DND-41 (cell line): ENCODE data around the gene CARHSP1.
"Not testable (repeated sequence)": the region's sequence is repeated elsewhere in the genome, so short reads cannot be mapped to it uniquely, and the experiment has no call there.

Experiments
- ATAC-seq: fragments of 200-7000 bp; cut with Tn5 transposase; 3 replicates; pipeline ENCODE4 v1.9.1; 2021; ENCODE audit warnings: low read depth; ENCODE audit not compliant: insufficient read depth
- DNase-seq: peaks from one replicate; pipeline ENCODE4 v3.0.0-alpha.2; 2020
- H2AFZ ChIP-seq: 2 replicates; pipeline ENCODE4 v1.6.0; 2012; ENCODE audit warnings: low read depth, low read length
- H3K27ac ChIP-seq: 2 replicates; pipeline ENCODE4 v1.5.1; 2012; ENCODE audit warnings: low read length, inconsistent platforms
- H3K27me3 ChIP-seq: fragments of 200-600 bp; sonication (generic); 2 replicates; pipeline ENCODE4 v1.6.0; 2012; ENCODE audit warnings: low read length, mild to moderate bottlenecking, inconsistent platforms; ENCODE audit not compliant: insufficient read depth, poor library complexity
- H3K36me3 ChIP-seq: 2 replicates; pipeline ENCODE4 v1.5.1; 2012; ENCODE audit warnings: low read length, inconsistent platforms; ENCODE audit not compliant: insufficient read depth
- H3K4me1 ChIP-seq: 2 replicates; pipeline ENCODE4 v1.5.1; 2012; ENCODE audit warnings: mild to moderate bottlenecking, low read length; ENCODE audit not compliant: insufficient read depth
- H3K4me2 ChIP-seq: 2 replicates; pipeline ENCODE4 v1.6.0; 2012; ENCODE audit warnings: mild to moderate bottlenecking, moderate library complexity, low read length, inconsistent platforms; ENCODE audit not compliant: insufficient read depth
- H3K4me3 ChIP-seq, 2 experiments: fragments of 200-600 bp in 1 of 2; shearing (Covaris generic) in 1 of 2; 2 replicates each; pipeline ENCODE4 v1.5.1; 2012 to 2016; ENCODE audit warnings: inconsistent platforms in 2 of 2, low read length in 2 of 2, mild to moderate bottlenecking in 2 of 2, low read depth in 1 of 2, moderate library complexity in 1 of 2
- H3K79me2 ChIP-seq: 2 replicates; pipeline ENCODE4 v1.6.0; 2012; ENCODE audit warnings: low read length, inconsistent platforms; ENCODE audit not compliant: insufficient read depth
- H3K9ac ChIP-seq: 2 replicates; pipeline ENCODE4 v1.6.0; 2012; ENCODE audit warnings: low read depth, mild to moderate bottlenecking, inconsistent platforms, low read length, moderate library complexity
- H3K9me3 ChIP-seq: 2 replicates; pipeline ENCODE4 v1.5.1; 2012; ENCODE audit warnings: low read length, moderate library complexity, mild to moderate bottlenecking, inconsistent platforms; ENCODE audit not compliant: insufficient read depth, severe bottlenecking
- H4K20me1 ChIP-seq: 2 replicates; pipeline ENCODE4 v1.6.0; 2012; ENCODE audit warnings: low read length; ENCODE audit not compliant: insufficient read depth
- EZH2 ChIP-seq: IDR thresholded peaks from 3 replicates; pipeline ENCODE4 v1.6.1; 2012; ENCODE audit warnings: borderline replicate concordance, low read depth, mild to moderate bottlenecking, moderate library complexity, low read length, inconsistent platforms; ENCODE audit not compliant: severe bottlenecking
- TF ChIP-seq, protein P1 (sequence below): IDR thresholded peaks from 2 replicates; pipeline ENCODE4 v1.5.1; 2012; ENCODE audit warnings: borderline replicate concordance, low read length, moderate library complexity, mild to moderate bottlenecking; ENCODE audit not compliant: poor library complexity, severe bottlenecking; ENCODE audit errors: extremely low read depth

Gene CARHSP1

DNA sequence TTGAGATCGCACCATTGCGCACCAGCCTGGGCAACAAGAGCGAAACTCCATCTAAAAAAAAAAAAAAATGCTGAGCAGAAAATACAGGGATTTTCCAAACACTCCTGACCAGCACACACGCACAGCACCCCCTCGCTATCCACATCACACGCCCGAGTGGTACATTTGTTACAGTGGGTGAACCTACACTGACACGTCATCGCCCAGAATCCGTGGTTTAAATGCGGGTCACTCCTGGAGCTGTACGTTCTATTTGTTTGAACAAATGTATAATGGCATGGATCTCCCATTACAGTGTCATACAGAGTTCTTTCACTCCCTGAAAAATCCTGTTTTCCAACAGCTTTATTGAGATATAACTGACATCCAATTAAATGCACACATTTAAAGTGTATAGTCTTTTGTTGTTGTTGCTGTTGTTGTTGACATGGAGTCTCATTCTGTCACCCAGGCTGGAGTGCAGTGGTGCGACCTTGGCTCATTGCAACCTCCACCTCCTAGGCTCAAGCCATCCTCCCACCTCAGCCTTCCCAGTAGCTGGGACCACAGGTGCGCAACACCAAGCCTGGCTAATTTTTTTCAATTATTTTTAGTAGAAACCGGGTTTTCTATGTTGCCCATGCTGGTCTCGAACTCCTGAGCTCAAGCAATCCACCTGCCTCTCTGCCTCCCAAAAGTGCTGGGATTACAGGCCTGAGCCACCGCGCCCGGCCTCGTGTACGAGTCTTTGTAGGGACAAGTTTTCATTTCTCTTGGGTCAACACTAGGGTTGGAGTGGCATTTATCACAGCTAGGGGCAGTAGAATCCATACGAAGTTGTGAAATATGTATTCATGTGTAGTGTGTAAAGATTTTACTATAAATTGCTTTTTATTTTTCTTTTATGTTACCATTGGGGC, 4.4 kb upstream of the CARHSP1 start:
- ATAC-seq = no peak
- peaks cover 29% of the 10 kb centered on the region for H3K4me1 ChIP-seq
- H3K4me3 ChIP-seq = no peak overlapping the region
- H3K27ac ChIP-seq = no peak overlapping the region; the same call in 1 of the 2 replicates
- TF ChIP-seq EZH2 = no peak
- TF ChIP-seq, protein P1, sequence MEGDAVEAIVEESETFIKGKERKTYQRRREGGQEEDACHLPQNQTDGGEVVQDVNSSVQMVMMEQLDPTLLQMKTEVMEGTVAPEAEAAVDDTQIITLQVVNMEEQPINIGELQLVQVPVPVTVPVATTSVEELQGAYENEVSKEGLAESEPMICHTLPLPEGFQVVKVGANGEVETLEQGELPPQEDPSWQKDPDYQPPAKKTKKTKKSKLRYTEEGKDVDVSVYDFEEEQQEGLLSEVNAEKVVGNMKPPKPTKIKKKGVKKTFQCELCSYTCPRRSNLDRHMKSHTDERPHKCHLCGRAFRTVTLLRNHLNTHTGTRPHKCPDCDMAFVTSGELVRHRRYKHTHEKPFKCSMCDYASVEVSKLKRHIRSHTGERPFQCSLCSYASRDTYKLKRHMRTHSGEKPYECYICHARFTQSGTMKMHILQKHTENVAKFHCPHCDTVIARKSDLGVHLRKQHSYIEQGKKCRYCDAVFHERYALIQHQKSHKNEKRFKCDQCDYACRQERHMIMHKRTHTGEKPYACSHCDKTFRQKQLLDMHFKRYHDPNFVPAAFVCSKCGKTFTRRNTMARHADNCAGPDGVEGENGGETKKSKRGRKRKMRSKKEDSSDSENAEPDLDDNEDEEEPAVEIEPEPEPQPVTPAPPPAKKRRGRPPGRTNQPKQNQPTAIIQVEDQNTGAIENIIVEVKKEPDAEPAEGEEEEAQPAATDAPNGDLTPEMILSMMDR = peak; percentile 42
- H4K20me1 ChIP-seq = no peaks in the 10 kb centered on the region
- H3K27me3 ChIP-seq = no peaks in the 10 kb centered on the region
- no peak for DNase-seq
- no peaks in the 10 kb centered on the region for H3K36me3 ChIP-seq
- H3K79me2 ChIP-seq = peaks cover 12% of the 10 kb centered on the region
- no peak overlapping the region for H2AFZ ChIP-seq
- no peaks in the 10 kb centered on the region for H3K9me3 ChIP-seq
- H3K9ac ChIP-seq = no peak overlapping the region
- H3K4me2 ChIP-seq = no peak overlapping the region

DNA sequence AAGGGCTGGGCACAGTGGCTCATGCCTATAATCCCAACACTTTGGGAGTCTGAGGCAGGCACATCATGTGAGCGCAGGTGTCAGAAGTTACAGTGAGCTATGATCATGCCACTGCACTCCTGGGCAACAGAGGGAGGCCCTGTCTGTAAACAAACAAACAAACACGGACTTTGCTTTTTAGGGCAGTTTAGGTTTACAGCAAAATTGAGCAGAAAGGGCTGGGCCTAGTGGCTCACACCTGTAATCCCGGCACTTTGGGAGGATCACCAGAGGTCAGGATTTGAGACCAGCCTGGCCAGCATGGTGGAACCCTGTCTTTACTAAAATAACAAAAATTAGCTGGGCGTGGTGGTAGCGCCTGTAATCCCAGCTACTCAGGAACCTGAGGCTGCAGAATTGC, 3.3 kb upstream of the CARHSP1 start:
- Histone ChIP-seq H4K20me1 (peaks cover 10% of the 10 kb centered on the region), H3K27ac (peak overlapping the region; percentile 40; the same call in 1 of the 2 replicates), H2AFZ (no peak overlapping the region), H3K4me2 (no peak overlapping the region), H3K9me3 (no peaks in the 10 kb centered on the region), H3K79me2 (peaks cover 24% of the 10 kb centered on the region), H3K27me3 (no peaks in the 10 kb centered on the region), H3K9ac (no peak overlapping the region), H3K4me3 (no peak overlapping the region), H3K36me3 (peaks cover 10% of the 10 kb centered on the region; the same call in 1 of the 2 replicates), H3K4me1 (peaks cover 32% of the 10 kb centered on the region)
- no peak for ATAC-seq
- DNase-seq = no peak
- TF ChIP-seq, protein P1 = no peak
- TF ChIP-seq EZH2 = no peak

DNA sequence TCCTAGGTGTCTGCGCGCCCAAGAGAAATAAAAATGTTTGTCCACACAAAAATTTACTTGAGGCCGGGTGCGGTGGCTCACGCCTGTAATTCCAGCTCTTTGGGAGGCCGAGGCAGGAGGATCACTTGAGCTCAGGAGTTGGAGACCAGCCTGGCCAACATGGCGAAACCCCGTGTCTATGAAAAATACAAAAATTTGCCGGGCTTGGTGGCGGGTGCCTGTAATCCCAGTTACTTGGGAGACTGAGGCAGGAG, 1.1 kb upstream of the CARHSP1 start:
- Histone ChIP-seq H3K4me1 (peaks cover 53% of the 10 kb centered on the region), H3K4me3 (peak overlapping the region in 1 of 2 experiments; percentile 59; a peak in 1 of 4 replicates), H3K79me2 (peaks cover 45% of the 10 kb centered on the region), H4K20me1 (peaks cover 31% of the 10 kb centered on the region), H3K9ac (peak overlapping the region; percentile 66), H3K36me3 (peaks cover 30% of the 10 kb centered on the region), H3K27ac (peak overlapping the region; percentile 95), H3K4me2 (peak overlapping the region; percentile 73)
- H3K9me3 ChIP-seq, ATAC-seq, H2AFZ ChIP-seq, H3K27me3 ChIP-seq, DNase-seq: not testable (repeated sequence)

GRCh38 chr16:8869212-8869987, 594 bp upstream of the CARHSP1 start:
- Histone ChIP-seq H4K20me1 (peaks cover 36% of the 10 kb centered on the region), H3K27ac (peak overlapping the region; percentile 95), H3K27me3 (no peaks in the 10 kb centered on the region), H2AFZ (peak overlapping the region; percentile 59), H3K79me2 (peaks cover 50% of the 10 kb centered on the region), H3K4me2 (peak overlapping the region; percentile 73), H3K9me3 (no peaks in the 10 kb centered on the region), H3K4me3 (peak overlapping the region; percentile 35 to 59), H3K36me3 (peaks cover 36% of the 10 kb centered on the region), H3K4me1 (peaks cover 58% of the 10 kb centered on the region), H3K9ac (peak overlapping the region; percentile 66)
- DNase-seq = peak; percentile 42
- TF ChIP-seq EZH2 = no peak
- TF ChIP-seq, protein P1 = peak; percentile 37
- ATAC-seq = no peak
